HG03159 (cell line): ENCODE measurements around the gene SIL1.

Experiments used
- ATAC-seq: cut with Tn5 transposase; IDR thresholded peaks from one replicate; pipeline ENCODE4 v1.9.1; 2021; ENCODE audit warnings: mild to moderate bottlenecking, moderate library complexity; ENCODE audit not compliant: unreplicated experiment

Gene SIL1

GRCh38 chr5:138986186-138986800 lies 211.9 kb downstream of the SIL1 start:
- ATAC-seq, result no peak

GRCh38 chr5:138985683-138986082 lies 212.5 kb downstream of the SIL1 start:
- no peak for ATAC-seq

GRCh38 chr5:138985256-138985655 lies 212.9 kb downstream of the SIL1 start:
- ATAC-seq, result no peak

GRCh38 chr5:138983984-138984383 lies 214.2 kb downstream of the SIL1 start:
- no peak for ATAC-seq

DNA sequence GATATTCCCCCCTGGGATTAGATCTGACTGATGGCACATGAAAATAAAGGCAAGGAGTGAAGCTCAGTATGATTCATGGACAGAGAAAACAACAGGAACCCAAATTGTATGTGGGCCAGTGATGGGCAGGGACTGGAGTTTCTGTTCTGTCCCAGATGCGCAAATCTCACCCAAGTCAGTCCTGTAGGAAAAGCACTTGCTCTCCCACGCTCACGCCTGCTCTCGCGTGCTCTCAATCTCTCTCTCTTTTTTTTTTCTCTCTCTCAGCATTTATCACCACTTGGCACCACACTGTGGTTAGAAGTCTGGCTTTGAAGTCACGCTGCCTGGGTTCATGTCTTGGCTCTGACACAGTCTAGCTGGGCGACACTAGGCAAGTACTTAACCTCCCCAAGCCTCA lies 216.6 kb downstream of the SIL1 start:
- no peak for ATAC-seq

DNA sequence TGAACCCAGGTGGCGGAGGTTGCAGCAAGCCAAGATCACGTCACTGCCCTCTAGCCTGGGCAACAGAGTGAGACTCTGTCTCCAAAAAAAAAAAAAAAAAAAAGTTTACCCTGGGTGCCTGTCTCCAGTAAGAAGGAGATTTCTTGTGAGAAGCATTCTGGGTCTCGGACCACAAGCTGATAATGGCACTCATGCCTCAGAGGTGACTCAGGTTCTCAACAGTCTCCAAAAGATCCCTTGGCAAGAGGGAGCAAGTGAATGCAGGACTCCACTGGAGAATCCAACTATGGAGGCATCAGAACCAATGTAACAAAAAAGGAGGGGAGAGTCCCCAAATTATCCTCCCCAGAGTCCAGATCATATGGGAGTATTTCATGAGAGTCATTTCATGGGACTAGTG lies 217.0 kb downstream of the SIL1 start:
- ATAC-seq, result no peak

DNA sequence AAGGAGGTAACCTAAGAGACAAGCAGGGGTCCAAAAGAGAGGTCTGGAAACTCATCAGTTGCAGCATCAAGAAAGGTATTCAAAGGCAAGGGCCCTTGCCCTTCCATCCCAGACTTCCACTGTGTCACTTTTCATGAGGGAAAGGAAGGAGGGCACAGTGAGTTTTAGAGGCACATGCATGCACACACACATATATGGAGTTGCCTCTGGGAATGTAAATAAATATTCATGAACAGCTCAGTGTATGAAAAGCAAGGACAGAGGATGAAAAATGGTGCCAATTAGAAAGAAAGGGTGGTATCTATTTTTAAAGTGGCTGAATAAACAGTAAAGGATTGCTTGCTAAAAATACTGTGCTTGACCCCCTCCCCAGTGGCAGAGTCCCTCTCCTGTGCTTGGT lies 217.7 kb downstream of the SIL1 start:
- no peak for ATAC-seq

DNA sequence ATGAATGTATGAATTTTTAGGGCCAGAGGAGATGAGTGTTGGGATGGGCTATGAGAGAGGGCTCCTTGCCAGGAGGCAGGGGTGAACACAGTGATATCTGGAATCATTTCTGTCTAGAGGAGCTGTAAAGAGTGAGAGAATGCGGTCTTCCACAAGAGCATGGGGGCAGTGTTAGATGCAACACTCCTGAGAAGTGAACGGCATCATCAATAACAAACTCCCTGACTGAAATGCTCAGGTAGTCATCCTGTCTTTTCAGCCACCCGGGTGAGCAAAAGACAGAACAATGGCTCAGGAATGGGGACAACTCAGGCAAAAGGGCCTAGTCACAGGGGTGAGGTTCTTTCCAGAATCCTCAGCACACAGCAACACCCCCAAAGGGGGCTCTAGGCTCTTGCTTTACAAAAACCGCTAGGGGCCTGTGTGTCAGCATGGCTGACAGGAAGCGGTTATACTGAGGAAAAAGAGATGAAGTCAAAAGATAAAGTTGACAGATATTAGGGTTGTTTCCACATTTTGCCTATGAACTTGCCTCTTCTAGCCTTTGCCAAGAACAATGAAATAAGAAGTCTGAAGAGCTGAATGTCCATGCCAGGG lies 218.4 kb downstream of the SIL1 start:
- no peak for ATAC-seq

GRCh38 chr5:138978581-138978980 lies 219.6 kb downstream of the SIL1 start:
- ATAC-seq, result no peak

DNA sequence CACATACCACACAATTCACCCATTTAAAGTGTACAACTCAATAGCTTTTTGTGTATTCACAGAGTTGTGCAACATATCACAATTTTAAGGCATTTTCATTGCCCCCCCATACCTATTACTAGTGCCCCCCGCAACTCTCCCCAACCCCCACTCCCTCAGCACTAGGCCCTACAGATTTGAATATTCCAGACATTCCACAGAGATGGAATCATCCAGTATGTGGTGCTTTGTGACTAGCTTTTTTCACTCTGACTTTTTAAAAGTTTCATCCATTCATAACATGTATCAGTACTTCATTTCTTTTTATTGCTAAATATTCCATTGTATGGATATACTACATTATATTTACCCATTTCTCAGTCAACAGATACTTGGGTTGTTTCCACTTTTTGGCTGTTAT lies 220.1 kb downstream of the SIL1 start:
- no peak for ATAC-seq

DNA sequence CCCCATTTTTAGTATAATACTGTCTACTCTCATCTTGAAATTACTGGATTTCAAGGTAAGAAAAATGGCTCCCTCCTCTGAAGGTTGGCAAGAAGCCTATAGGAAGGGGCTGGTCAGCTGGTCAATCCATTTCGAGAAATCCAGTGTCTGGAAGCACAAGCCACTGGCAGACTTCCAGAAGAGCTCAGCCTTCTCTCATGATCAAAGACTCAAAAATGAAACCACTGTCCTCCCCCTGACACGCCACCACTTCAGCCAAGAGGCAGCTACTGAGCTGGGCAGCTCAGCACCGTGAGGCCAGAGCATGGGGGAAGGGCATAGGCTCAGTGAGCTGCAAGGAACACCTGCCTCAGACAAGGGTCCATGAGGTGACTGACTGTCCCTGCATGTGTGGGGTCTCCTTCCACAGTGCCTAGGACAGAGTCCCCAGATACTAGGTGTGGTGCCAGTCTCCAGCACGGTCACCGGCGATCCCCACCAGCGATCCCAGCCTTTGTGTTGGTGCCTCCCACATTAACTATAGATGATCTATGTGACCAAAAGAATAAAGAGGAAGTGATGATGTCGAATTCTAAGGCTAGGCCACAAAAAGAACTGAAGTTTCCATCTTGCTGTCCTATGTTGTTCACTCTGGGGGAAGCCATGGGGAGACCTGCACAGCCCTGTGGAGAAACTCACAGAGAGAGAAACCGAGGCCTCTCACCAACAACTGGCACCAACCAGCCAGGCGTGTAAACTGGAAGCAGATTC lies 222.9 kb downstream of the SIL1 start:
- ATAC-seq, result no peak

DNA sequence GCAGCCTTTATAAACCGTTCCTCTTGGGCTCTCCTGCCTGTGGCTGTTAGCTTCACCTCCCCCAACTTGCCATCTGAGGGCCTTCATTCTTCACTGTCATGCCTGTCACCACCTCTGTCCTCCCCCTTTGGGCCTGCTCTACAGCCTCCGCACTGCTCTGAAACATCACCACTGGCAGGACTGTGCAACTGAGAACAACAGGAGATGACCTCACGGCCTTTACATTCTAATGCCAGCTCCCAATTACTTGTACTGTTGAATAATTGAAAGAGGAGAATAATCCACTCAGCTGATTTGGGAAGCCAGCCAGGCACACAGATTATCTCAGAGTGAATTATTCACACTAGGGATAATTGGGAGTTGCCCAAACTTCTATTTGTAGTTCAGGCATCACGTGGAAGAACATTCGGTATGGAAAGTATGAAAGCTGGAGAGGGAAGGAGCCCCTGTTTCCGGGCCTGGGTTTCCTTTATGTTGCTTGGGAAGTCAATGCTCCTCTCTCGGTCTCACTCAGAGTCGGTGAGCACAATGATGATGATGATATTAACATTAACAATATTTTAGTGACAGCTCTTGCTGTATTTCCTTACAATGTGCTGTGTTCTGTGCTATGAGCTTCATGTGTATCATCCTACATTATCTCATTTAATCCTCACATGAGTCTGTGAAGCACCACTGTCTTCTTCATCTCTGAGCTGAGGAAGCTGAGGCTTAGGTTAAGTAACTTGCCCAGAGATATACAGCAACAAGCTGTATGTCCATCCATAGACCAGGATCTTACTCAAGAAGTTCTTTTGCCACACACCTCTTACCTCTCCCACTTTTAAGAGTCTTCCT lies 223.7 kb downstream of the SIL1 start:
- ATAC-seq, result no peak

DNA sequence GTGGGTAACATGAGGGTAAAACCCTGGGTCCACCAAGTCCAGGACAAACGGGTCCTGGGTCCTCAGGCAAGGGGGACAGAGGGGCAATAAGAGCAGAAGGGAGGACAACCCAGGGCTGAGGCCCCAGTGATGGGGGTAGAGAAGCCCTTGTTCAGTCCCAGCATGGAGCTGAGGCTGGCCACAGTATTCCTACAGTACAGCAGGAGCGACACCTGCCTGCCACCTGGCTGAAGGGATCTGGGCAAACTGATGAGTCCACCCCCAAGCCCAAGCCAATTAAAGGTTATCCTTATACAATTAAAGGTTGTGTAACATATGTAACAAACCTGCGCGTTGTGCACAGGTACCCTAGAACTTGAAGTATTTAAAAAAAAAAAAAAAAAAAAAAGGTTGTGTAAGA lies 225.3 kb downstream of the SIL1 start:
- ATAC-seq, result no peak

DNA sequence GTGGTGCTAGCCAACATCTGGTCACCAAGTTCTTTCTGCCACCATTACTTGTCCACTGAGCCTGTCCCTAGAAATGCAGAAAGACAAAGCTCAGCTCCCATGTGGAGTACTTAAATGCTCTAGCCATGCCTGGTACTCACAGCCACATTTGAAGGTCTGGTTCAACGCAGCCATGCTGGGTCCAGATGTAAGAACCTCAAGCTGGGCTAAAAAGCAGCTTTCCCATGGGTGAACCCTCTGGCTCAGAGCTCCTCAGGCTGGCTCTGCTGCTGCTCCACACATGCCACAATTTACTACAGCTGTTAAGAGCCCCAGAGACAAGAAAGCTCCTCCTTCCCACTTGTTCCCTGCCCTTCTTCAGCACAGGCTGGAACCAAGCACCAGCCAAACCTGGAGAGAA lies 225.9 kb downstream of the SIL1 start:
- ATAC-seq, result no peak

GRCh38 chr5:138969323-138970002 lies 228.7 kb downstream of the SIL1 start:
- no peak for ATAC-seq

GRCh38 chr5:138968601-138969000 lies 229.6 kb downstream of the SIL1 start:
- no peak for ATAC-seq

DNA sequence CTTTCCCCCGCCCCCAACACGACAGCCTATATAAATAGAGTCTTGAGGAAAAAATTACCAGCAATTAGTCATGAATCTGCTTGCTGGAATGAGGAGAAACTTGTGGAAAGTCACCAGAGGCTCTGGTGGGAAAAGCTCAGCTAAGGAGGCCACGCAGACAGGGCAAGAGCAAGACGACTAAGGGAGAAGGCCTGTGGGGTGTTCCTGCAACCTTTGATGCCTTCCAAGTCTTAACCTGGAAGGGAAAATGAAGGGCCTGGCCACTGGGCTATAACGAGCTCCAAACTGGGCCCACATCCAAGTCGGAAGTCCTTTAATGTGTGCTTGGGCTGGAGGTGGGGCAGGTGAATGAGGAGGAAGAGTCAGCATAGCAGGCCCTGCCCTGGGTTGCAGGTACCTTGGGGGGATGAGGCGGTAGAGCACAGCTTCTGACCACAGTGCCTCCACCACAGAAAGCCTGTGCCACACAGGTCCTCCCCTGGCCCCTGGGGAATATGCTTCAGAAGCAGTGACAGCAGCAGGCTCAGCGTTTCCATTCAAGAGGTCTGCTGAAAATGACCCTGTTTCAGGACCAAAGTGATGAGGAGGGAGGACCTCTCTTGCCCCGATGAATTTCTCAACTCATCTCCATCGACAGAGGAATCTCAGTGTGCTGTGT lies 230.2 kb downstream of the SIL1 start:
- no peak for ATAC-seq

DNA sequence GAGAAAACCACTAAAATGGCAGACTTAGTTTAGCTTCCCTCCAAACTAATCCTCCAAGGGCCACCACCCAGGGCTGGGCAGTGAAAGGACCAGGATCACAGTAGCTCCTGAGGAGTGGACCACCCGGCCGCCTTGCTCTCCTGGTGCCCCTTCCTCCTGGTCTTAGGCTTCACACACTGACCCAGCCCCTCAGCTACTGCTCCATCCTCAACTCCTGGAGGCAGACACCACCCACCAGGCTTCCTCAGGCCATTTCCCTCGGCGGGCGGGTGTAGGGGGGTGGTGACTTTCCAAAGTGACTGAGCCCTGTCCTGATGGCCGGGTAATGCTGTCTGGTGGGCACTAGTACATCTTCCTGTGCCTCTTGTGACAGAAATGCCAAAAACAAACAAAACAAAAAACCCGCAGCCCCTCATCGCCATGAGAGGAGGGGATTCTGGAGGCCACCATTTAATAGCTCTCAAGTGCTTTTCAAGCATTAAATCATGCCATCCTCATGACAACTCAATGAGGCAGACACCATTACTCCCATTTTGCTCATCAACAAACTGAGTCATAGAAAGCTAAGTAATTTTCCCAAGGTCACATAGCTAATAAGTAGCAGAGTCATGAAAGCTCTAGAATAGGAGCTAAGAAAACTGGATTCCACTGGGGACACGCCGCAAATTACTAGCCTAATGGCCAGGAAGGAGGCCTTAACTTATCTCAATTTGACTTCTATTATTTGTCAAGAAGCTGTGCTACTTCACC lies 231.8 kb downstream of the SIL1 start:
- no peak for ATAC-seq

DNA sequence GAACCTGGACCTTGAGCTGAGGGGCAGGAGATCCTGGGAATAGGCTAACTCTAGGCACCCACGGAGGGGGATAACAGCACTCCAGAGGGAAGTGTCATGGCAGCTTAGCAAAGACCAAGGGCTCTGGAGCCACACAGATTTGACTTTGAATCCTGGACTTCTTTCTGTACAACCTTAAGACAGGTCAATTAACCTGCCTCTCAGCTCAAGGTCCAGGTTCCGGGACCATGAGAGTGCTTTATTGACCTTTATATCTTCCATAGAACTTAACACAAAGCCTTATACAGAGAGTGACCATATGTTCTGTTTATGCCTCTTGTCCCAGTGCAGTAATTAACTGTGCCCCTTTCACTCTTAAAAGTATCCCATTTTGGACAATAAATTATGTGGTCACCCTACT lies 232.5 kb downstream of the SIL1 start:
- ATAC-seq, result no peak
